Vagina (tissue), 2 donors: ENCODE data around the gene GJA10.
"Not testable (repeated sequence)": the region's sequence is repeated elsewhere in the genome, so short reads cannot be mapped to it uniquely, and the experiment has no call there.

ENCODE experiments used
- CTCF ChIP-seq, 3 experiments: fragments of 450-650 bp in 2 of 3; fragments of 200-600 bp in 1 of 3; sonication (generic) in 1 of 3; IDR thresholded peaks; one replicate each; pipeline ENCODE4 v1.5.1; 2017 to 2019; ENCODE audit warnings: antibody characterized with exemption in 3 of 3, mild to moderate bottlenecking in 2 of 3, moderate library complexity in 2 of 3
- POLR2A ChIP-seq, 2 donors: fragments of 450-650 bp; IDR thresholded peaks; one replicate each; pipeline ENCODE4 v1.6.1; 2017; ENCODE audit warnings: antibody characterized with exemption in 2 of 2, mild to moderate bottlenecking in 2 of 2, moderate library complexity in 2 of 2

GRCh38 chr6:89910001-89910901, 16.0 kb downstream of the GJA10 start:
- not testable (repeated sequence) for TF ChIP-seq CTCF, POLR2A (IDR thresholded peaks at IDR 0.05)
